GM12801 (cell line): ENCODE data around the gene PIK3AP1.

Experiments used
- TF ChIP-seq, protein P1 (sequence below): IDR thresholded peaks from one replicate; pipeline ENCODE4 v1.5.1; 2011; ENCODE audit warnings: control low read depth; ENCODE audit not compliant: insufficient read length; ENCODE audit errors: extremely low read depth

The PIK3AP1 gene

DNA sequence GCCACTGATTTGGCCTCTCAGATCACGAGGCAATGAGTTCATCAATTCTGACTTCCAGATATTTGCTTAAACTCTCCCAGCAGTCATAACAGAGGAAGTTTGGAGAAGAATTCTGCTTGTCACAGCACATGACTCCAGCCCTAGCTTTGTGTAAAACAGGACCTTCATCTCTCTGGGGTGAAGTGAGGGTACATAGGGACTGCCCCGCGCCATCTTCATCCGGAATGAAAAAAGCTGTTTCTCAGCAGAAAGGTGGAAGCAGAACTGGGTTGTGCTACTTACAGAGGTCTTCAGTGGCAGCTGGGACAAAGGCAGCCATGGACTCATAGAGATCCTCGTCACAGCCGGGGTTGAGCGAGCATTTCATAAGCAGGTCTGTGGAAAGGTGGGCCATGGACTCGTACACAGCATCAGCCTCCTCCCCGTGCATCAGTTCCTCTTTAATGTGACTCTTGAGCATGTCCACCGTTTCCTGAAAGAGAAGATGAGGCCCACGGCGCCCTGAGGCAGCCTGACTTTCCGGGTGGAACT is 75.1 kb downstream of the PIK3AP1 start:
- TF ChIP-seq, protein P1, sequence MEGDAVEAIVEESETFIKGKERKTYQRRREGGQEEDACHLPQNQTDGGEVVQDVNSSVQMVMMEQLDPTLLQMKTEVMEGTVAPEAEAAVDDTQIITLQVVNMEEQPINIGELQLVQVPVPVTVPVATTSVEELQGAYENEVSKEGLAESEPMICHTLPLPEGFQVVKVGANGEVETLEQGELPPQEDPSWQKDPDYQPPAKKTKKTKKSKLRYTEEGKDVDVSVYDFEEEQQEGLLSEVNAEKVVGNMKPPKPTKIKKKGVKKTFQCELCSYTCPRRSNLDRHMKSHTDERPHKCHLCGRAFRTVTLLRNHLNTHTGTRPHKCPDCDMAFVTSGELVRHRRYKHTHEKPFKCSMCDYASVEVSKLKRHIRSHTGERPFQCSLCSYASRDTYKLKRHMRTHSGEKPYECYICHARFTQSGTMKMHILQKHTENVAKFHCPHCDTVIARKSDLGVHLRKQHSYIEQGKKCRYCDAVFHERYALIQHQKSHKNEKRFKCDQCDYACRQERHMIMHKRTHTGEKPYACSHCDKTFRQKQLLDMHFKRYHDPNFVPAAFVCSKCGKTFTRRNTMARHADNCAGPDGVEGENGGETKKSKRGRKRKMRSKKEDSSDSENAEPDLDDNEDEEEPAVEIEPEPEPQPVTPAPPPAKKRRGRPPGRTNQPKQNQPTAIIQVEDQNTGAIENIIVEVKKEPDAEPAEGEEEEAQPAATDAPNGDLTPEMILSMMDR = no peak

DNA sequence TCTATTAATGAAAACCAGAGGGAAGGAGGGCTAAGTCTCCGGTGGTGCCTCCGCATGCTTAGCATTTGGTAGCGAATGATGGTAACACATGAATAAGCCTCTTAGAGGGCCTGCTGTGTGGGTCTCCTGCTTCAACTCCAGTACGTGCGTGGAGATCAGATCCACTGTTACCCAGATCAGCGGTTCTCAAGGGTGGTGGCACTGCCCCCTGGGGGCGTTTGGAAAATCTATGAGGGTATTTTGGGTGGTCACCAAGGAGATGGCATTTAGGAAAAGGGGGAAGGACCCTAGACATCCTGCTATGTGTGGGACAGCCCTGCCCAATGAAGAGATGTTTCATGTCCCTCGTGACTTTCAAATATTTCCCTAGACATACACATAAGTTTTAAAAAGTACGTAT is 76.4 kb downstream of the PIK3AP1 start:
- TF ChIP-seq, protein P1 = no peak

DNA sequence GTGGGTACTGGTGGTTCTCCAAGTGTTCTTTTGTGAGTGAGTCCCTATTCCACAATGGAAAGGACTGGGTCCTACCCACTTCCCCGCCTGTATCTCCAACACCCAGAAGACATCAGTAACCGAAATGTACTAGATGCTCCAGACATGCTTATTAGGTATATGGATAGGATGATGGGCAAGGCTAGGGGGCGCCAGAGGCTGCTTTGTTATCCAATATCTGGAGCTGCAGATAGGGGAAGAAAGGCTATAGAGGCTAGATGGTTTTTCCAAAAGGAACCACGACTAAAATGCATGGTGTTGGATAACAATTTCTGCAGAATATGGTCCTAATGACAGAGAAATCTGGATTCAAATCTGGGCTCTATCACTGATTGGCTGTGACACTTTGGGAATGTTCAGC is 77.3 kb downstream of the PIK3AP1 start:
- TF ChIP-seq, protein P1 = no peak

DNA sequence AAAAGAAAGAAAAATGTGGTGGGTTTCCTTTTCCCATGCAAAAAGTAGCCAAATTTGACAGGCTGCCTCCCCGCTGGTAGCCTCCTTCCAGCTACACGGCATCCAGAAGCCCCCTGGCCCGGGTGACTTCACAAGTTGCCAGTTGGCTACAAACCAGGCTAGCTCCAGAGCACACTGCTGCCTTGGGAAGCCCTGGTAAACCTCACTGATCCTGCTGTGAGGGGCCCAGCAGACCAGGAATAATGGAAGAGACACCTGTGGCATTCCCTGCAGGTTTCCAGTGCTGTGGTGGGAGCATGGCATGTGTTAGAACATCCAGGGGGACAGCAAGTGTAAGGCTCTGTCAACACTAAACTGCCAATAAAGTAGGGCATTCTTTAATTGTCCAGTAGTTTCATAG is 77.8 kb downstream of the PIK3AP1 start:
- TF ChIP-seq, protein P1 = no peak

DNA sequence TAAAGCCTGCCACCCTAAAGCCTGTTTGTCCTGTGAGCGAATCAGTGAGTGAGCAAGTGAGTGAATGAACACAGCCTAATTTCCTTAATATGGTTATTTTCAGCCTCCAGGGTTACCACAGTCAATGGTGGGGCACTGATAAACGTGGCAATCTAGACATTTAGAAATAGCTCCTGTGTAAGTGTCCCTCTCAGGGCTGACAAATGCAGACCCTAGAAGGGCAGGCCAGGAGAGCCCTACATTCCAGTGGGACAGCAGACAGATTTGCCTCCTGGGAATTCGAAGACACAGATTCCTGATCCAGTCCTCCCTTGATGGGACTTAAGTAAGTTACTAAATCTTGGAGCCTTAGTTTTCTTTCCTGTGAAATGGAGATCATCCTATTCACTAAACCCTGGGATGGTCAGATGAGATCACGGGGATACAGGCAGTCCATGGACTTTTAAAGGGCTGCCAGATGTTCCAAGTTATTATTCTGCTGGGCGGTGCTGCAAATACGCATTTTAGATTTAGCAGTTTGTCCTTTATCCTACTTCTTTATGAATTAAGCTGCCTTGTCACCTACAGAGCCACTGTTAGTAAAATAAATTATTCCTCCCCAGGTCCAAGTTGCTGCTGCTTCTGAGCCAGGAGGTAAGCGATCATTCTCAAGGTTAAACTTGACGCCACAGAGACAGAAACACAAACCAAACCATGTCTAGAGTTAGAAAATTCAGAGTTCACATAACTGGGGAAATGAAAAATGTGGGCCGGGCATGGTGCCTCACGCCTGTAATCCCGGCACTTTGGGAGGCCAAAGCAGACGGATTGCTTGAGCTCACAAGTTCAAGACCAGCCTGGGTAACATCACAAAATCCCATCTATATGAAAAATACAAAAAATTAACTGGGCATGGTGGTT is 78.7 kb downstream of the PIK3AP1 start:
- TF ChIP-seq, protein P1 = no peak

DNA sequence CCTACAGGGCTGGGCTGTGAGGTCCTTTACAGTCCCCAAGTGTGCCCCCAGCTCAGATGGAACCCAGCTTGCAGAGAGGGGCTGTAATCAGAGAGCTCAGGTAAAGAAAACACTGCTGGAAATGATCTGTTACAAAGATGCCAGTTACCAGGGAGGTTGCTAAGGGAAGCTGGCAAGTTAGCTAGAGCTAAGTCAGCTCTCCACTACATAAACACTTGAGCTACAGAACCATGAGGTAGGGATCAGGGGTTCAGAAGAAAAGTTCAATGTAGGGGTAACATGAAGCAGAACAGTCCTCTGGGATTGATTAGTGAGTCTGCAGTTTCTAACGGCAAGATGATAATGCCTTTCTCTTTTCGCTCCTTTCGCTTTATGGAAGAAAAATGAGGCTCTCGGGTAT is 80.4 kb downstream of the PIK3AP1 start:
- TF ChIP-seq, protein P1 = no peak

DNA sequence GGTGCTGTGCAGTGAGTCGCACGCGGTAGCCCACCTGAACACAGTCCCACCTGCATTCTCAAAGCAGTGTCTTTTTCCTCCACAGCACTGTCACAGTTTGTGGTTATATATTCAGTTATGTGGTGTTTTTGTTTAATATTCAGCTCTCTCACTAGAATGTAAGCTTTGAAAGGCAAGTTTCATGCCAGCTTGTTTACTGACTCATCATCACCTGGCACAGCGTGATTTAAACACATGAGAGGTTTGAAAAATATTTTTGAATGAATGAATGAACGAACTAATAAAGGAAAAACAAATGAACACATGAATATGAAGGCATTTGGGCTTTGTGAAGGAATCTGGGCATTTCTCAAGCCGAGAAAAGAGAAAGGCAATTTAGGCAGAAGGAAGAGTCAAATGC is 81.6 kb downstream of the PIK3AP1 start:
- TF ChIP-seq, protein P1 = no peak
